Esophagus muscularis mucosa (tissue), 4 donors: ENCODE data around the gene FUT8.

Experiments
- EP300 ChIP-seq: sonication (generic); formaldehyde crosslinking; IDR thresholded peaks from one replicate; pipeline ENCODE4 v1.6.1; 2017; ENCODE audit warnings: antibody characterized with exemption
- POLR2A ChIP-seq: fragments of 450-650 bp; IDR thresholded peaks from one replicate; pipeline ENCODE4 v1.6.1; 2017; ENCODE audit warnings: antibody characterized with exemption, moderate library complexity, mild to moderate bottlenecking, low read depth
- POLR2AphosphoS5 ChIP-seq, 2 donors: sonication (generic); formaldehyde crosslinking; IDR thresholded peaks; one replicate each; pipeline ENCODE4 v1.6.1; 2017; ENCODE audit warnings: antibody characterized with exemption in 2 of 2
- TF ChIP-seq, protein P1 (sequence below), 3 experiments: fragments of 200-600 bp in 2 of 3; fragments of 450-650 bp in 1 of 3; sonication (generic) in 2 of 3; IDR thresholded peaks; one replicate each; pipeline ENCODE4 v1.5.1; 2017 to 2019; ENCODE audit warnings: antibody characterized with exemption in 3 of 3, mild to moderate bottlenecking in 2 of 3, moderate library complexity in 1 of 3

DNA sequence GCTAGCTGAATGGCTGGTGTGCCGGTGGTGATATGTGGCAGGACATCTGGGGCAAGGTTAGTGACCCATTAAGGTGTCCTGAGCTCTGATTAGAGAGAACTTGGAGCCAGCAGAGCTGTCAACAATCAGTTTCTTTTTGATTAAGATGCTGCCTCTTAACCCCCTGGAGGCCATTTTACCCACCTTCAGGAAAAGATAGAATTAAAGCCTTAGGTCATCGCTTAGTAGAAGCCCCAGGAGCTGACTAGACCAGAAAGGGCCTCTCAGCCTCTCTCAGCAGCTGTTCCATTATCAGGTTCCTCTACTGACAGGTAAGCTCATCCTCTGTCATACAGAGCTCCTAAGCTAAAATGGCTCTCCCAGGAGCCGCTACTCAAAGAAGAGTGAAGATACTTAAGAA lies 339.0 kb downstream of the FUT8 start:
- TF ChIP-seq POLR2A (no peak), POLR2AphosphoS5 (IDR thresholded peaks at IDR 0.05) (no peak), EP300 (no peak)
- TF ChIP-seq, protein P1, sequence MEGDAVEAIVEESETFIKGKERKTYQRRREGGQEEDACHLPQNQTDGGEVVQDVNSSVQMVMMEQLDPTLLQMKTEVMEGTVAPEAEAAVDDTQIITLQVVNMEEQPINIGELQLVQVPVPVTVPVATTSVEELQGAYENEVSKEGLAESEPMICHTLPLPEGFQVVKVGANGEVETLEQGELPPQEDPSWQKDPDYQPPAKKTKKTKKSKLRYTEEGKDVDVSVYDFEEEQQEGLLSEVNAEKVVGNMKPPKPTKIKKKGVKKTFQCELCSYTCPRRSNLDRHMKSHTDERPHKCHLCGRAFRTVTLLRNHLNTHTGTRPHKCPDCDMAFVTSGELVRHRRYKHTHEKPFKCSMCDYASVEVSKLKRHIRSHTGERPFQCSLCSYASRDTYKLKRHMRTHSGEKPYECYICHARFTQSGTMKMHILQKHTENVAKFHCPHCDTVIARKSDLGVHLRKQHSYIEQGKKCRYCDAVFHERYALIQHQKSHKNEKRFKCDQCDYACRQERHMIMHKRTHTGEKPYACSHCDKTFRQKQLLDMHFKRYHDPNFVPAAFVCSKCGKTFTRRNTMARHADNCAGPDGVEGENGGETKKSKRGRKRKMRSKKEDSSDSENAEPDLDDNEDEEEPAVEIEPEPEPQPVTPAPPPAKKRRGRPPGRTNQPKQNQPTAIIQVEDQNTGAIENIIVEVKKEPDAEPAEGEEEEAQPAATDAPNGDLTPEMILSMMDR (IDR thresholded peaks at IDR 0.05) = no peak
